Measurements from ENCODE around the gene LLCFC1. TPM values are rescaled to one million over a fixed set of nuclear protein-coding genes. Genes with fewer than 3 reads are reported as not detected.
"Not testable (repeated sequence)": the region's sequence is repeated elsewhere in the genome, so short reads cannot be mapped to it uniquely, and the experiment has no call there.

The LLCFC1 gene
- total RNA-seq, 4 donors from 2014 or later, result not detected

GRCh38 chr7:142968229-142968628, 28.9 kb downstream of the LLCFC1 start:
- ATAC-seq (no peak), DNase-seq (no peak)
- H3K36me3 ChIP-seq, result no peaks in the 10 kb centered on the region
- no peak for TF ChIP-seq CTCF (IDR thresholded peaks at IDR 0.05 in 4 of 5, conservative IDR thresholded peaks at IDR 0.05 in 1 of 5)
- TF ChIP-seq POLR2A (IDR thresholded peaks at IDR 0.05), result no peak
- in situ Hi-C loops (cut with MboI; ENCODE audit: low sequenced_read_pairs in 4 of 4) (no loop called here), intact Hi-C loops (cut with DNase I; ENCODE audit: low total_unique reads) (no loop called here)
- no peak overlapping the region for H3K27ac ChIP-seq
- no peaks in the 10 kb centered on the region for H3K9me3 ChIP-seq
- no peak overlapping the region for H3K4me3 ChIP-seq
- H3K4me1 ChIP-seq, result no peaks in the 10 kb centered on the region
- no peaks in the 10 kb centered on the region for H3K27me3 ChIP-seq

GRCh38 chr7:142969183-142969582, 29.9 kb downstream of the LLCFC1 start:
- Histone ChIP-seq H3K27me3 (no peaks in the 10 kb centered on the region), H3K27ac (no peak overlapping the region), H3K4me1 (no peaks in the 10 kb centered on the region), H3K4me3 (no peak overlapping the region), H3K36me3 (no peaks in the 10 kb centered on the region), H3K9me3 (no peaks in the 10 kb centered on the region)
- DNase-seq (no peak), ATAC-seq (no peak)
- intact Hi-C loops (cut with DNase I; ENCODE audit: low total_unique reads), result no loop called here
- in situ Hi-C loops (cut with MboI; ENCODE audit: low sequenced_read_pairs in 4 of 4), result no loop called here
- no peak for TF ChIP-seq CTCF (IDR thresholded peaks at IDR 0.05 in 4 of 5, conservative IDR thresholded peaks at IDR 0.05 in 1 of 5)
- TF ChIP-seq POLR2A (IDR thresholded peaks at IDR 0.05), result no peak

GRCh38 chr7:142974626-142975025, 35.3 kb downstream of the LLCFC1 start:
- TF ChIP-seq POLR2A (IDR thresholded peaks at IDR 0.05), result no peak
- no peak for TF ChIP-seq CTCF (IDR thresholded peaks at IDR 0.05 in 4 of 5, conservative IDR thresholded peaks at IDR 0.05 in 1 of 5)
- ATAC-seq (no peak), DNase-seq (no peak)
- no peaks in the 10 kb centered on the region for H3K27me3 ChIP-seq
- intact Hi-C loops (cut with DNase I; ENCODE audit: low total_unique reads) (no loop called here), in situ Hi-C loops (cut with MboI; ENCODE audit: low sequenced_read_pairs in 4 of 4) (no loop called here)
- no peaks in the 10 kb centered on the region for H3K4me1 ChIP-seq
- no peak overlapping the region for H3K27ac ChIP-seq
- peaks cover 0 to 3% (median 0%) of the 10 kb centered on the region in 3 donors for H3K9me3 ChIP-seq
- H3K36me3 ChIP-seq, result no peaks in the 10 kb centered on the region
- H3K4me3 ChIP-seq, result no peak overlapping the region

- H3K27ac ChIP-seq; intact Hi-C loops (cut with DNase I; ENCODE audit: low total_unique reads); H3K9me3 ChIP-seq; in situ Hi-C loops (cut with MboI; ENCODE audit: low sequenced_read_pairs in 4 of 4); DNase-seq; H3K4me1 ChIP-seq; H3K27me3 ChIP-seq; H3K36me3 ChIP-seq; H3K4me3 ChIP-seq; ATAC-seq: not testable (repeated sequence)
These were observed 39.1 kb downstream of the LLCFC1 start for GRCh38 chr7:142978402-142978801.

GRCh38 chr7:142983825-142984224, 44.5 kb downstream of the LLCFC1 start:
- Histone ChIP-seq H3K36me3 (no peaks in the 10 kb centered on the region), H3K27ac (no peak overlapping the region), H3K4me3 (no peak overlapping the region), H3K4me1 (no peaks in the 10 kb centered on the region), H3K27me3 (no peaks in the 10 kb centered on the region), H3K9me3 (no peaks in the 10 kb centered on the region)
- intact Hi-C loops (cut with DNase I; ENCODE audit: low total_unique reads), result no loop called here
- no peak for TF ChIP-seq POLR2A (IDR thresholded peaks at IDR 0.05)
- no peak for TF ChIP-seq CTCF (IDR thresholded peaks at IDR 0.05 in 4 of 5, conservative IDR thresholded peaks at IDR 0.05 in 1 of 5)
- no peak for DNase-seq
- in situ Hi-C loops (cut with MboI; ENCODE audit: low sequenced_read_pairs in 4 of 4), result no loop called here
- ATAC-seq, result no peak
